Measurements from ENCODE around the gene GFOD1. TPM values are rescaled to one million over a fixed set of nuclear protein-coding genes. Genes with fewer than 3 reads are reported as not detected.

The GFOD1 gene
- total RNA-seq, 1 experiment from 2014 or later = 0.62 TPM

- no TSS peak for BruUV-seq (replicated peaks)
- intact Hi-C loops (cut with micrococcal nuclease; ENCODE audit: unreplicated experiment) = no loop called here
- H3K9me3 ChIP-seq (ENCODE audit: control insufficient read depth, insufficient read depth, low read depth, low read length) = no peaks in the 10 kb centered on the region
- ATAC-seq (no peak), DNase-seq (ENCODE audit: low read depth, low spot score) (no peak)
- peaks cover 6% of the 10 kb centered on the region; the same call in 1 of the 2 replicates for H3K27me3 ChIP-seq (ENCODE audit: control insufficient read depth, insufficient read depth, low read length)
- in situ Hi-C loops (cut with HindIII; ENCODE audit: low pct_unique_long_range_greater_than_20kb, low sequenced_read_pairs) = no loop called here
- TF ChIP-seq TCF7L2 (IDR thresholded peaks at IDR 0.05; ENCODE audit: low read depth, low read length) (no peak), REST (IDR thresholded peaks at IDR 0.05; ENCODE audit: insufficient read depth in 1 of 2, low read depth in 2 of 2, low read length in 1 of 2) (no peak), CTCF (IDR thresholded peaks at IDR 0.05) (no peak), SIN3A (IDR thresholded peaks at IDR 0.05; ENCODE audit: borderline replicate concordance, insufficient read depth, low read depth, low read length) (no peak), POLR2AphosphoS5 (IDR thresholded peaks at IDR 0.05; ENCODE audit: low read depth, low read length) (no peak)
- ChIA-PET POLR2A (no interaction called here), CTCF (no interaction called here)
- no peak overlapping the region for H3K4me3 ChIP-seq (ENCODE audit: low read depth in 2 of 2, low read length in 2 of 2)
- no peaks in the 10 kb centered on the region for H3K4me1 ChIP-seq (ENCODE audit: control insufficient read depth, insufficient read depth, low read length)
- no peak overlapping the region for H3K27ac ChIP-seq (ENCODE audit: low read length)
- H3K36me3 ChIP-seq (ENCODE audit: control insufficient read depth, insufficient read depth, low read length) = no peaks in the 10 kb centered on the region
Measured at GRCh38 chr6:13505345-13505734, 17.9 kb upstream of the GFOD1 start.

GRCh38 chr6:13504611-13505344 lies 17.4 kb upstream of the GFOD1 start:
- ChIA-PET POLR2A (no interaction called here), CTCF (no interaction called here)
- intact Hi-C loops (cut with micrococcal nuclease; ENCODE audit: unreplicated experiment) (no loop called here), in situ Hi-C loops (cut with HindIII; ENCODE audit: low pct_unique_long_range_greater_than_20kb, low sequenced_read_pairs) (no loop called here)
- Histone ChIP-seq H3K27me3 (ENCODE audit: control insufficient read depth, insufficient read depth, low read length) (peaks cover 6% of the 10 kb centered on the region; the same call in 1 of the 2 replicates), H3K4me1 (ENCODE audit: control insufficient read depth, insufficient read depth, low read length) (no peaks in the 10 kb centered on the region), H3K9me3 (ENCODE audit: control insufficient read depth, insufficient read depth, low read depth, low read length) (no peaks in the 10 kb centered on the region), H3K27ac (ENCODE audit: low read length) (no peak overlapping the region), H3K4me3 (ENCODE audit: low read depth in 2 of 2, low read length in 2 of 2) (no peak overlapping the region), H3K36me3 (ENCODE audit: control insufficient read depth, insufficient read depth, low read length) (no peaks in the 10 kb centered on the region)
- ATAC-seq = no peak
- no TSS peak for BruUV-seq (replicated peaks)
- DNase-seq (ENCODE audit: low read depth, low spot score) = no peak
- TF ChIP-seq SIN3A (IDR thresholded peaks at IDR 0.05; ENCODE audit: borderline replicate concordance, insufficient read depth, low read depth, low read length) = no peak
- TF ChIP-seq REST (IDR thresholded peaks at IDR 0.05; ENCODE audit: insufficient read depth in 1 of 2, low read depth in 2 of 2, low read length in 1 of 2) = no peak
- TF ChIP-seq POLR2AphosphoS5 (IDR thresholded peaks at IDR 0.05; ENCODE audit: low read depth, low read length) = no peak
- no peak for TF ChIP-seq TCF7L2 (IDR thresholded peaks at IDR 0.05; ENCODE audit: low read depth, low read length)
- TF ChIP-seq CTCF (IDR thresholded peaks at IDR 0.05) = no peak

All from Panc1 (cell line).